Brain microvascular endothelial cell (primary cell): Measurements from ENCODE around the gene CHST11.

ENCODE experiments used
- DNase-seq: peaks from one replicate; pipeline ENCODE4 v3.0.0-alpha.2; 2020
- H3K27ac ChIP-seq: fragments of 250-450 bp; sonication (Bioruptor Pico); 2 replicates; pipeline ENCODE4 v1.5.1; 2020; ENCODE audit warnings: mild to moderate bottlenecking, moderate library complexity
- H3K27me3 ChIP-seq: fragments of 250-450 bp; sonication (Bioruptor Pico); replicated peaks from 2 replicates; pipeline ENCODE4 v1.5.1; 2020; ENCODE audit warnings: mild to moderate bottlenecking
- H3K36me3 ChIP-seq: fragments of 250-450 bp; sonication (Bioruptor Pico); replicated peaks from 2 replicates; pipeline ENCODE4 v1.5.1; 2020; ENCODE audit warnings: mild to moderate bottlenecking
- H3K4me3 ChIP-seq: 2 replicates; pipeline ENCODE4 v1.5.1; 2011; ENCODE audit warnings: low read depth, mild to moderate bottlenecking, control low read depth, low read length, moderate library complexity
- in situ Hi-C: cut with HindIII; loops from 2 replicates; pipeline ENCODE4 v1.10.0; 2017; ENCODE audit warnings: low sequenced_read_pairs, low pct_ligation_motif_present
- TF ChIP-seq, protein P1 (sequence below): IDR thresholded peaks from 2 replicates; pipeline ENCODE4 v1.5.1; 2011; ENCODE audit warnings: low read depth, mild to moderate bottlenecking, moderate library complexity, low read length, control low read depth, inconsistent platforms; ENCODE audit errors: missing control alignments

Gene CHST11

GRCh38 chr12:104456417-104456949 lies at the start of gene CHST11:
CHST11 (plus strand) TSS chr12:104456948.
- in situ Hi-C loops = no loop called here
- no peaks in the 10 kb centered on the region for H3K36me3 ChIP-seq
- peak within 1 kb of the TSS; percentile 91 for H3K4me3 ChIP-seq

GRCh38 chr12:104407438-104407837 lies 49.3 kb upstream of the CHST11 start:
- in situ Hi-C loops = no loop called here
- H3K4me3 ChIP-seq = no peak overlapping the region
- no peaks in the 10 kb centered on the region for H3K27me3 ChIP-seq
- no peak for DNase-seq
- H3K36me3 ChIP-seq = no peaks in the 10 kb centered on the region
- H3K27ac ChIP-seq = no peak overlapping the region
- TF ChIP-seq, protein P1, sequence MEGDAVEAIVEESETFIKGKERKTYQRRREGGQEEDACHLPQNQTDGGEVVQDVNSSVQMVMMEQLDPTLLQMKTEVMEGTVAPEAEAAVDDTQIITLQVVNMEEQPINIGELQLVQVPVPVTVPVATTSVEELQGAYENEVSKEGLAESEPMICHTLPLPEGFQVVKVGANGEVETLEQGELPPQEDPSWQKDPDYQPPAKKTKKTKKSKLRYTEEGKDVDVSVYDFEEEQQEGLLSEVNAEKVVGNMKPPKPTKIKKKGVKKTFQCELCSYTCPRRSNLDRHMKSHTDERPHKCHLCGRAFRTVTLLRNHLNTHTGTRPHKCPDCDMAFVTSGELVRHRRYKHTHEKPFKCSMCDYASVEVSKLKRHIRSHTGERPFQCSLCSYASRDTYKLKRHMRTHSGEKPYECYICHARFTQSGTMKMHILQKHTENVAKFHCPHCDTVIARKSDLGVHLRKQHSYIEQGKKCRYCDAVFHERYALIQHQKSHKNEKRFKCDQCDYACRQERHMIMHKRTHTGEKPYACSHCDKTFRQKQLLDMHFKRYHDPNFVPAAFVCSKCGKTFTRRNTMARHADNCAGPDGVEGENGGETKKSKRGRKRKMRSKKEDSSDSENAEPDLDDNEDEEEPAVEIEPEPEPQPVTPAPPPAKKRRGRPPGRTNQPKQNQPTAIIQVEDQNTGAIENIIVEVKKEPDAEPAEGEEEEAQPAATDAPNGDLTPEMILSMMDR = no peak

More at GRCh38 chr12:104456417-104456949, at the start of gene CHST11:
- peak; percentile 83 for DNase-seq
- TF ChIP-seq, protein P1 = peak; percentile 48
- Histone ChIP-seq H3K27ac (peak within 1 kb of the TSS; percentile 55), H3K27me3 (no peaks in the 10 kb centered on the region)

- in situ Hi-C loops = no loop called here
- no peaks in the 10 kb centered on the region for H3K27me3 ChIP-seq
- H3K36me3 ChIP-seq = no peaks in the 10 kb centered on the region
- no peak overlapping the region for H3K4me3 ChIP-seq
- DNase-seq = no peak
- TF ChIP-seq, protein P1 = no peak
- no peak overlapping the region for H3K27ac ChIP-seq
These were observed 48.8 kb upstream of the CHST11 start for GRCh38 chr12:104407922-104408321.

DNA sequence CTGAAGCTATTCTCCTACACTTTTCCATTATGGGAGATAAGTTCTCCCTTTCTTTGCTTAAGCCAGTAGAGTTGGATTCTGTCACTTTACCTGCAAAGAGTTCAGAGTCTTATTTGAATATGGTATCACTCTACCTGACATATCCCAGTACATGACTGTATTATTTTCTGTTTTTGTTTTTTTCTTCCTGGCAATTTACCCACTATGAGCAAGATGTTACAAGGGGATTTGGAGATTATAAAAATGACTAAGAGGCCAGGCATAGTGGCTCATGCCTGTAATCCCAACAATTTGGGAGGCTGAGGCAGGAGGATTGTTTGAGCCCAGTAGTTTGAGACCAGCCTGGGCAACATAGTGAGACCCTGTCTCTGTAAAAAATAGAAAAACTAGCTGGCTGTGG lies 46.4 kb upstream of the CHST11 start:
- Histone ChIP-seq H3K4me3 (no peak overlapping the region), H3K27ac (no peak overlapping the region), H3K36me3 (no peaks in the 10 kb centered on the region), H3K27me3 (no peaks in the 10 kb centered on the region)
- TF ChIP-seq, protein P1 = no peak
- DNase-seq = no peak
- in situ Hi-C loops = no loop called here

GRCh38 chr12:104410786-104411185 lies 46.0 kb upstream of the CHST11 start:
- TF ChIP-seq, protein P1 = no peak

More at GRCh38 chr12:104410786-104411185, 46.0 kb upstream of the CHST11 start:
- Histone ChIP-seq H3K4me3 (no peak overlapping the region), H3K27me3 (no peaks in the 10 kb centered on the region), H3K36me3 (no peaks in the 10 kb centered on the region), H3K27ac (no peak overlapping the region)
- in situ Hi-C loops = no loop called here
- DNase-seq = no peak
